NCI-H2171 treated with DMSO at 0.1 percent for 48 hours (cell line): ENCODE measurements around the gene E2F3.
A peak's percentile ranks its signal among the peaks of the same experiment; 100 is the strongest.

ENCODE experiments used
- DNase-seq: peaks from one replicate; lab custom pipeline; 2025; lab: John Stamatoyannopoulos, UW

E2F3 gene

GRCh38 chr6:20533746-20534294, 132.1 kb downstream of the E2F3 start:
- no peak for DNase-seq

GRCh38 chr6:20534295-20535262, 132.9 kb downstream of the E2F3 start, which contains the start of gene CDKAL1:
Gene CDKAL1, plus strand, starts transcription at chr6:20534457. Its CDS starts 11,894 bp downstream, at chr6:20546351.
- DNase-seq, result peak; percentile 96

- no peak for DNase-seq
These were observed 136.5 kb downstream of the E2F3 start for GRCh38 chr6:20538131-20538662.

GRCh38 chr6:20538907-20539306, 137.2 kb downstream of the E2F3 start:
- no peak for DNase-seq

- DNase-seq, result no peak
These were observed 137.7 kb downstream of the E2F3 start for GRCh38 chr6:20539387-20539786.

GRCh38 chr6:20540683-20541082, 139.0 kb downstream of the E2F3 start:
- DNase-seq, result peak; percentile 41

GRCh38 chr6:20541382-20541781, 139.7 kb downstream of the E2F3 start:
- no peak for DNase-seq

- peak; percentile 27 for DNase-seq
These were observed 141.4 kb downstream of the E2F3 start for GRCh38 chr6:20542927-20543602.
